ENCODE results near the gene CSNK1E.
"Not testable (repeated sequence)": the region's sequence is repeated elsewhere in the genome, so short reads cannot be mapped to it uniquely, and the experiment has no call there.

DNA sequence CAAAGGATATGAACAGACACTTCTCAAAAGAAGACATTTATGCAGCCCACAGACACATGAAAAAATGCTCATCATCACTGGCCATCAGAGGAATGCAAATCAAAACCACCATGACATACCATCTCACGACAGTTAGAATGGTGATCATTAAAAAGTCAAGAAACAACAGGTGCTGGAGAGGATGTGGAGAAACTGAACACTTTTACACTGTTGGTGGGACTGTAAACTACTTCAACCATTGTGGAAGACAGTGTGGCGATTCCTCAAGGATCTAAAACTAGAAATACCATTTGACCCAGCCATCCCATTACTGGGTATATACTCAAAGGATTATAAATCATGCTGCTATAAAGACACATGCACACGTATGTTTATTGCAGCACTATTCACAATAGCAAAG lies 48.6 kb upstream of the CSNK1E start:
- TF ChIP-seq CTCF, POLR2A (IDR thresholded peaks at IDR 0.05): not testable (repeated sequence)
